HepG2 (cell line): ENCODE data around the gene SLC39A3.

Experiments
- ATF7 ChIP-seq, 2 experiments: fragments of 450-650 bp in 1 of 2; sonication (generic) in 1 of 2; formaldehyde crosslinking in 1 of 2; IDR thresholded peaks; 2 replicates each; pipeline versions ENCODE4 v1.4.0 to v1.6.1; 2016 to 2020; ENCODE audit warnings: antibody characterized with exemption in 1 of 2, mild to moderate bottlenecking in 1 of 2, missing genetic modification reagents in 1 of 2
- EZH2 ChIP-seq: conservative IDR thresholded peaks from 2 replicates; pipeline ENCODE4 v1.6.1; 2012; ENCODE audit warnings: mild to moderate bottlenecking, low read depth, low read length, moderate library complexity
- MAFF ChIP-seq: IDR thresholded peaks from 2 replicates; pipeline ENCODE4 v1.6.1; 2011; ENCODE audit warnings: low read depth, low read length, improper control_type of control experiment
- SRSF1 ChIP-seq: fragments of 200-400 bp; formaldehyde crosslinking; optimal IDR thresholded peaks from 2 replicates; pipeline ENCODE3; 2017; ENCODE audit warnings: mild to moderate bottlenecking, low read depth, low read length, moderate library complexity
- ZBTB1 ChIP-seq: sonication (generic); formaldehyde crosslinking; IDR thresholded peaks from 2 replicates; pipeline ENCODE4 v1.4.0; 2020; ENCODE audit warnings: missing genetic modification reagents, borderline replicate concordance
- ZNF33A ChIP-seq: sonication (generic); formaldehyde crosslinking; IDR thresholded peaks from 2 replicates; pipeline ENCODE4 v1.5.1; 2020; ENCODE audit warnings: missing genetic modification reagents, mild to moderate bottlenecking, moderate library complexity, borderline replicate concordance
- ZNF580 ChIP-seq: IDR thresholded peaks from 2 replicates; pipeline ENCODE4 v1.6.1; 2016; ENCODE audit warnings: low read depth, borderline replicate concordance
- ZNF780A ChIP-seq: sonication (generic); formaldehyde crosslinking; IDR thresholded peaks from 2 replicates; pipeline ENCODE4 v1.8.0; 2022; ENCODE audit warnings: mild to moderate bottlenecking, missing genetic modification reagents, moderate library complexity

GRCh38 chr19:2774953-2775555, 35.2 kb upstream of the SLC39A3 start:
- TF ChIP-seq ZNF780A (no peak), MAFF (no peak), ZBTB1 (no peak), ATF7 (IDR thresholded peaks at IDR 0.05) (no peak), ATF7 (CRISPR knock-in tag; IDR thresholded peaks at IDR 0.05) (no peak), SRSF1 (no peak), ZNF33A (CRISPR knock-in tag) (no peak), EZH2 (no peak), ZNF580 (CRISPR knock-in tag) (no peak)
